LNCAP (cell line): ENCODE results near the gene PROCA1.

ENCODE experiments used
- CTCF ChIP-seq: fragments of 450-650 bp; IDR thresholded peaks from 2 replicates; pipeline ENCODE4 v1.5.1; 2017; ENCODE audit warnings: mild to moderate bottlenecking

PROCA1 gene

DNA sequence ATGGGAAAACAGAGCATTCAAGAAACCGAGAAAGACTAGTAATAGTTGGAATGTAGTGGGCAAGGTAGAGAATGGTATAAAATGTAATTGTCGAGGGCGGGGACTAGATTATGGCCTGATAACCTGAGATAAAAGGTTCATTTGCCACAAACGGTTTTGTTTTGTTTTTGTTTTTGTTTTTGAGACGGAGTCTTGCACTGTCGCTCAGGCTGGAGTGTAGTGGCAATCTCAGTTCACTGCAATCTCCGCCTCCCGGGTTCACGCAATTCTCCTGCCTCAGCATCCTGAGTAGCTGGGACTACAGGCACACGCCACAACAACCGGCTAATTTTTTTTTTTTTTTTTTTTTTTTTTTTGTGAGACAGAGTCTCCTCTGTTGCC, 18.3 kb upstream of the PROCA1 start:
- no peak for TF ChIP-seq CTCF

GRCh38 chr17:28728364-28729200, 16.9 kb upstream of the PROCA1 start, which contains the start of gene NEK8:
Gene NEK8 (plus strand): TSS chr17:28728788. CDS start chr17:28728814, 26 bp downstream.
- TF ChIP-seq CTCF: no peak

- peak; percentile 99 for TF ChIP-seq CTCF
Observed at GRCh38 chr17:28726627-28727491, 15.2 kb upstream of the PROCA1 start.

DNA sequence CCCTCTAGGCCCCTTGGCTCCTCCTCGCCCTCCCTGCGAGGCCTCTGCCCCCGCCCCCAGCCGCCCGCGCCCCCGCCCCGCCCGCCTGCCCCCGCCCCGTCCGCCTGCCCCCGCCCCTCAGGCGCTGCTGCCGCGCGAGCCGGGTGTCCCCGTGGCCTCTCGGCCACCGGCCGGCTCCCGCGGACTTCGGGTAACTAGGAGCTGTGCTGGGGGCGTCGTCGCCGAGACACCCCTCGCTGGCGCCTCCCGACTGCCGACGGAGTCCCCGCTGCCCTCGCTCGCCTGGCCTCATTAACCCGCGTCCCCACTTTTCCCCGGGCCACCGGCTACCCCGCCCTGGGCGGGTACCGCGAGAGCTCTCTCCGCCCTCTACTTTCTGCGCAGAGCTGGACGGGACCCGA, 14.5 kb upstream of the PROCA1 start, which contains the start of gene TLCD1:
TLCD1 (minus strand) TSS at position 8 of the 401 bp plus-strand sequence. CDS start 136 bp downstream, outside the sequence.
- no peak for TF ChIP-seq CTCF

DNA sequence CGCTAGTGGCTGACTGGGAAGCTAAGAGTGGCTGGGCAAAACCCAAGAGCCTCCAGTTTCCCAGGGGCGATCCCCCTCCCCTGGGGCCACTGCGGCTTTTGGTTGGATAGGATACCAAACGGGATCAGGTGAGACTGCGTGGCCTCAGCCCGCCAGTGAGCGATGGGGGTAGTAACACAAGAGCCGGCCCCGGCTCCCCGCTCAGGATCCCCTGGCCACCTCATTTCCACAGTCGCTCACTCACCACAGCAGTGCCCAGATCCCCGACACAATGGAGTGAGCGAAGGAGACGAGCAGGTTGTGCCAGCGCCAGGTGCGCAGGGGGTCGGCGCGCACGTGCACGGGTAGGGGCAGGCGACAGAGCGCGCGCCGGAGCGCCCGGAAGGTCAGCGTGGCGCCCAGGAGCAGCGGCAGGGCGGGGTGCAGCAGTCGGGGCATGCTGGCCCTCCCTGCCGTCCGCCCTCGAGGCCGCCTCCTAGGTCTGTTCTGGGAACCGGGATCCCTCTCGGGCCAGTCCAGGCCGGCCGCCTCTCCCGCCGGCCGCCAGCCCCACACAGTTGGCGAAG, 14.1 kb upstream of the PROCA1 start:
- TF ChIP-seq CTCF: no peak

GRCh38 chr17:28725166-28725659, 13.5 kb upstream of the PROCA1 start:
- no peak; the same call in 1 of the 2 replicates for TF ChIP-seq CTCF

GRCh38 chr17:28724500-28725165, 12.9 kb upstream of the PROCA1 start:
- no peak for TF ChIP-seq CTCF
